GM19238 (cell line): ENCODE results near the gene ITFG2.
"Not testable (repeated sequence)": the region's sequence is repeated elsewhere in the genome, so short reads cannot be mapped to it uniquely, and the experiment has no call there.

ENCODE experiments used
- DNase-seq: peaks from one replicate; pipeline ENCODE4 v3.0.0; 2011; ENCODE audit warnings: low spot score; ENCODE audit not compliant: insufficient read length

Gene ITFG2

DNA sequence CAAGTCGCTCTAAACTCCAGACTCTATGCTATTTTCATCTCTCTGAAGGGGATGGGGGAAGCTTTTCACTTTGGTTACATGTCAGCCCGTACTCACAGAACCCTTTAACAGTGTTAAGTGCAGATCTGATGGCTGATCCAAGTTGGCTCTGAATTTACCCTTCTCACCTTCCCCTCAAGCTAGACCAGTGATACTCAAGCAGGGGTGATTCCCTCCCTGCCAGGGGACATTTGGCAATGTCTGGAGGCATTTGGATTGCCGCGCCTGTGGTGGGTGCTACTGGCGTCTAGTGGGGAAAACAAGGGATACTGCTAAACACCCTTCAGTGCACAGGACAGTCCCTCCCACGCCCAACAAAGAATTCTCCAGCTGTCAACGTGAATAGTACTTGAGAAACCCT lies 50.4 kb downstream of the ITFG2 start:
- DNase-seq: no peak

DNA sequence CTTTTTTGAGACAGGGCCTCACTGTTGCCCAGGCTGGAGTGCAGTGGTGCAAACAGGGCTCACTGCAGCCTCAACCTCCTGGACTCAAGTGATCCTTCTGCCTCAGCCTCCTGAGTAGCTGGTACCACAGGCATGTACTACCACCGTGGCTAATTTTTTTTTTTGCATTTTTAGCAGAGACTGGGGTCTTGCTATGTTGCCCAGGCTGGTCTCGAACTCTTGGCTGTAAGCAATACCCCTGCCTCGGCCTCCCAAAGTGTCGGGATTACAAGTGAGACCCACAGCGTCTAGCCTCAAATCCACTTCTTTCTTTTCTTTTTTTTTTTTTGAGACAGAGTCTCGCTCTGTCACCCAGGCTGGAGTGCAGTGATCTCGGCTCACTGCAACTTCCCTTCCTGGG lies 50.9 kb downstream of the ITFG2 start:
- not testable (repeated sequence) for DNase-seq

DNA sequence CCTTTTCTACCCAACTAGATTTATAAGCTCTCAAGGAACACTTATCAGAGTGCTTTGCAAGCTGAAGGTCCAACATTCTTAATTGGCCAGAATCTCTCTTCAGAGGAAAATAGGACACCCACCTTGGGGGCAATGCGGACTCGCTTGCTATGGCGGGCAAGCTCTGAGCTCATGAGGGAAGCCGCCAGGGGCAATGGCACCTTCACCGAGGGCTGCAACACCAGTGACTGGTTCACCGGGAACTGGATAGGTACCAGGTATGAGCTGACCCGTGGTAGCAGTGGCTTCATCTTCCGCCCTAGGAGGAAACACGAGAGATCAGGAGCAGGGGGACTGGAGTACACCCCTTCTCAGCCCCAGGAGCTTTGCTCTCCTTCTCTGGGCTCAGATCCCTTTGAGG lies 51.7 kb downstream of the ITFG2 start:
- DNase-seq: no peak

DNA sequence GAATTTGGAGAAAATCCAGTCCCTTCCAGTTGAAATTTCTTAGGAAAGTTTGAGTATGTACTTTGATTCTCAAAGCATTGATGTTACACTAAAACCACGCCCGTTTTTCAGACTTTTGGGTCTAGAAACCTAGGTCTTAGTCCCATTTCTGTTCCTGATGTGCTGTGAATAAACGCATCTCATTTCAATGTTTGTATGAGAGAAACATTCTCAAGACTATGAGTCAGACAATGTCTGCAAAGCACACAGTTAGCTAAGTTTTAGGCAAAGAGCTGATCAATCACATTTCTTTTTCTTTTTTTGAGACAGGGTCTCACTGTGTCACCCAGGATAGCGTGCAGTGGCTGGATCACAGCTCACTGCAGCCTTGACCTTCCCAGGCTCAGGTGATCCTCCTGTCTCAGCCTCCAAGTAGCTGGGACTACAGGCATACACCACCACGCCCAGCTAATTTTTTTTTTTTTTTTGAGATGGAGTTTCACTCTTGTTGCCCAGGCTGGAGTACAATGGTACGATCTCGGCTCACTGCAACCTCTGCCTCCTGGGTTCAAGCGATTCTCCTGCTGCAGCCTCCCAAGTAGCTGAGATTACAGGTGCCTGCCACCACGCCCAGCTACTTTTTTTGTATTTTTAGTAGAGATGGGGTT lies 56.6 kb downstream of the ITFG2 start:
- DNase-seq: not testable (repeated sequence)
